Smooth muscle cell of the brain vasculature (primary cell): Measurements from ENCODE around the gene ZMAT5.

ENCODE experiments used
- DNase-seq: peaks from one replicate; pipeline ENCODE4 v3.0.0-alpha.2; 2012; ENCODE audit warnings: low read depth, low spot score

The ZMAT5 gene

GRCh38 chr22:29753808-29754657, 12.8 kb downstream of the ZMAT5 start:
- DNase-seq, result no peak

- DNase-seq, result no peak
These were observed 15.1 kb downstream of the ZMAT5 start for GRCh38 chr22:29751669-29752068.

GRCh38 chr22:29750559-29751538, 16.0 kb downstream of the ZMAT5 start:
- no peak for DNase-seq

GRCh38 chr22:29750029-29750428, 16.8 kb downstream of the ZMAT5 start:
- DNase-seq, result no peak

GRCh38 chr22:29748248-29748893, 18.4 kb downstream of the ZMAT5 start:
- no peak for DNase-seq

GRCh38 chr22:29747832-29748231, 19.0 kb downstream of the ZMAT5 start:
- DNase-seq, result no peak

- no peak for DNase-seq
These were observed 21.9 kb downstream of the ZMAT5 start for GRCh38 chr22:29744902-29745301.

- DNase-seq, result no peak
These were observed 24.5 kb downstream of the ZMAT5 start for GRCh38 chr22:29742326-29742725.

GRCh38 chr22:29741926-29742325, 24.9 kb downstream of the ZMAT5 start:
- DNase-seq, result no peak

- DNase-seq, result no peak
These were observed 26.6 kb downstream of the ZMAT5 start for GRCh38 chr22:29740216-29740615.

- DNase-seq, result no peak
These were observed 27.4 kb downstream of the ZMAT5 start for GRCh38 chr22:29739346-29739875.

GRCh38 chr22:29738118-29738815, 28.5 kb downstream of the ZMAT5 start:
- DNase-seq, result no peak

GRCh38 chr22:29737251-29738117, 29.3 kb downstream of the ZMAT5 start:
- DNase-seq, result no peak

- DNase-seq, result no peak
These were observed 31.4 kb downstream of the ZMAT5 start for GRCh38 chr22:29735416-29735815.

GRCh38 chr22:29734838-29735237, 32.0 kb downstream of the ZMAT5 start:
- DNase-seq, result no peak

GRCh38 chr22:29734406-29734805, 32.4 kb downstream of the ZMAT5 start:
- DNase-seq, result no peak

- no peak for DNase-seq
These were observed 33.2 kb downstream of the ZMAT5 start for GRCh38 chr22:29733362-29734201.

- DNase-seq, result no peak
These were observed 33.9 kb downstream of the ZMAT5 start for GRCh38 chr22:29732883-29733282.
